Measurements from ENCODE around the gene STK35. TPM values are rescaled to one million over a fixed set of nuclear protein-coding genes. Genes with fewer than 3 reads are reported as not detected.

Gene STK35
- total RNA-seq, 1 donor from 2014 or later, result 21.8 TPM

- Histone ChIP-seq H4K20me1 (ENCODE audit: low read depth) (peaks cover 98% of the 10 kb centered on the region), H3K4me1 (peaks cover 18% of the 10 kb centered on the region), H3K27me3 (no peaks in the 10 kb centered on the region), H3K9me3 (ENCODE audit: low read depth) (no peaks in the 10 kb centered on the region), H3K4me2 (no peak overlapping the region), H3K36me3 (no peaks in the 10 kb centered on the region), H3K9ac (no peak overlapping the region), H3K27ac (no peak overlapping the region), H3K4me3 (no peak overlapping the region), H3F3A (ENCODE audit: low read depth) (peaks cover 6% of the 10 kb centered on the region), H2AFZ (replicated peaks) (no peak overlapping the region), H3K79me2 (ENCODE audit: low read depth) (peaks cover 99% of the 10 kb centered on the region)
- no peaks in the 10 kb centered on the region for H3K27me3 Mint-ChIP-seq (ENCODE audit: insufficient read depth, low read depth)
- no peaks in the 10 kb centered on the region for H3K9me3 Mint-ChIP-seq
- H3K36me3 Mint-ChIP-seq, result peaks cover 9% of the 10 kb centered on the region
- H3K4me3 Mint-ChIP-seq, result no peak overlapping the region
- no peak for TF ChIP-seq CTCF (IDR thresholded peaks at IDR 0.05)
- no peak for TF ChIP-seq EZH2phosphoT487 (IDR thresholded peaks at IDR 0.05)
- TF ChIP-seq EZH2 (IDR thresholded peaks at IDR 0.05), result no peak
- no peak overlapping the region for H3K27ac Mint-ChIP-seq
- peaks cover 42% of the 10 kb centered on the region for H3K4me1 Mint-ChIP-seq
- DNase-seq (ENCODE audit: low spot score), result no peak
Observed at GRCh38 chr20:2131366-2131765, 29.7 kb downstream of the STK35 start.

- H3K27ac Mint-ChIP-seq, result no peak overlapping the region
Observed at GRCh38 chr20:2132461-2132901, 30.9 kb downstream of the STK35 start.

GRCh38 chr20:2133318-2134183 is 31.9 kb downstream of the STK35 start:
- no peaks in the 10 kb centered on the region for H3K9me3 Mint-ChIP-seq
- no peak overlapping the region for H3K27ac ChIP-seq
- no peak overlapping the region for H3K9ac ChIP-seq
- DNase-seq (ENCODE audit: low spot score), result peak; percentile 54
- peaks cover 22% of the 10 kb centered on the region for H3K4me1 ChIP-seq
- peaks cover 92% of the 10 kb centered on the region for H3K79me2 ChIP-seq (ENCODE audit: low read depth)
- peaks cover 4% of the 10 kb centered on the region for H3K36me3 Mint-ChIP-seq
- H3K9me3 ChIP-seq (ENCODE audit: low read depth), result no peaks in the 10 kb centered on the region
- peak overlapping the region; percentile 51 for H3K4me3 Mint-ChIP-seq
- H4K20me1 ChIP-seq (ENCODE audit: low read depth), result peaks cover 99% of the 10 kb centered on the region
- H3K27me3 Mint-ChIP-seq (ENCODE audit: insufficient read depth, low read depth), result no peaks in the 10 kb centered on the region
- peak overlapping the region; percentile 24 for H3K4me2 ChIP-seq
- peaks cover 6% of the 10 kb centered on the region for H3F3A ChIP-seq (ENCODE audit: low read depth)
- TF ChIP-seq CTCF (IDR thresholded peaks at IDR 0.05) (no peak), EZH2phosphoT487 (IDR thresholded peaks at IDR 0.05) (no peak), EZH2 (IDR thresholded peaks at IDR 0.05) (no peak)
- no peaks in the 10 kb centered on the region for H3K27me3 ChIP-seq
- H3K27ac Mint-ChIP-seq, result peak overlapping the region; percentile 88
- H2AFZ ChIP-seq (replicated peaks), result no peak overlapping the region
- peaks cover 41% of the 10 kb centered on the region for H3K4me1 Mint-ChIP-seq
- H3K4me3 ChIP-seq, result no peak overlapping the region
- H3K36me3 ChIP-seq, result no peaks in the 10 kb centered on the region

More at GRCh38 chr20:2132461-2132901, 30.9 kb downstream of the STK35 start:
- peaks cover 42% of the 10 kb centered on the region for H3K4me1 Mint-ChIP-seq
- Histone ChIP-seq H3K36me3 (no peaks in the 10 kb centered on the region), H2AFZ (replicated peaks) (no peak overlapping the region), H3F3A (ENCODE audit: low read depth) (peaks cover 6% of the 10 kb centered on the region), H3K4me3 (no peak overlapping the region), H3K4me2 (no peak overlapping the region), H3K27me3 (no peaks in the 10 kb centered on the region), H3K9ac (no peak overlapping the region), H3K4me1 (peaks cover 18% of the 10 kb centered on the region), H3K27ac (no peak overlapping the region), H3K9me3 (ENCODE audit: low read depth) (no peaks in the 10 kb centered on the region), H3K79me2 (ENCODE audit: low read depth) (peaks cover 92% of the 10 kb centered on the region), H4K20me1 (ENCODE audit: low read depth) (peaks cover 99% of the 10 kb centered on the region)
- TF ChIP-seq EZH2phosphoT487 (IDR thresholded peaks at IDR 0.05) (no peak), CTCF (IDR thresholded peaks at IDR 0.05) (no peak), EZH2 (IDR thresholded peaks at IDR 0.05) (no peak)
- H3K27me3 Mint-ChIP-seq (ENCODE audit: insufficient read depth, low read depth), result no peaks in the 10 kb centered on the region
- no peaks in the 10 kb centered on the region for H3K9me3 Mint-ChIP-seq
- no peak overlapping the region for H3K4me3 Mint-ChIP-seq
- peaks cover 7% of the 10 kb centered on the region for H3K36me3 Mint-ChIP-seq
- DNase-seq (ENCODE audit: low spot score), result no peak
